Ishikawa (cell line): Measurements from ENCODE around the gene PRKACA.

Experiments
- CEBPB ChIP-seq: IDR thresholded peaks from 2 replicates; pipeline ENCODE4 v1.6.1; 2012
- CREB1 ChIP-seq: IDR thresholded peaks from 2 replicates; pipeline ENCODE4 v1.6.1; 2012; ENCODE audit warnings: low read depth
- EGR1 ChIP-seq: IDR thresholded peaks from 2 replicates; pipeline ENCODE4 v1.6.1; 2012
- EP300 ChIP-seq: IDR thresholded peaks from 2 replicates; pipeline ENCODE4 v1.6.1; 2012; ENCODE audit warnings: borderline replicate concordance
- MAX ChIP-seq: IDR thresholded peaks from 2 replicates; pipeline ENCODE4 v1.6.1; 2012
- RAD21 ChIP-seq: IDR thresholded peaks from 2 replicates; pipeline ENCODE4 v1.6.1; 2012; ENCODE audit warnings: low read depth
- REST ChIP-seq: IDR thresholded peaks from 2 replicates; pipeline ENCODE4 v1.6.1; 2012; ENCODE audit warnings: low read depth, mild to moderate bottlenecking
- TAF1 ChIP-seq: IDR thresholded peaks from 2 replicates; pipeline ENCODE4 v1.6.1; 2012; ENCODE audit warnings: low read depth, mild to moderate bottlenecking
- TCF12 ChIP-seq: IDR thresholded peaks from 2 replicates; pipeline ENCODE4 v1.6.1; 2012; ENCODE audit warnings: low read depth
- TEAD4 ChIP-seq: IDR thresholded peaks from 2 replicates; pipeline ENCODE4 v1.6.1; 2012
- YY1 ChIP-seq: IDR thresholded peaks from 2 replicates; pipeline ENCODE4 v1.6.1; 2012; ENCODE audit warnings: low read depth
- ZBTB7A ChIP-seq: IDR thresholded peaks from 2 replicates; pipeline ENCODE4 v1.6.1; 2012; ENCODE audit warnings: low read depth

- no peak for TF ChIP-seq EP300
- no peak for TF ChIP-seq MAX
- no peak for TF ChIP-seq RAD21
- TF ChIP-seq TEAD4: no peak
- TF ChIP-seq CEBPB: no peak
- no peak for TF ChIP-seq CREB1
- no peak for TF ChIP-seq REST
- TF ChIP-seq YY1: no peak
- TF ChIP-seq ZBTB7A: no peak
- TF ChIP-seq EGR1: no peak
- TF ChIP-seq TAF1: no peak
- no peak for TF ChIP-seq TCF12
These were observed 64.1 kb downstream of the PRKACA start for GRCh38 chr19:14053500-14053899.
